Endothelial cell of umbilical vein (primary cell): ENCODE results near the gene OSGEP.

ENCODE experiments used
- EZH2 ChIP-seq: IDR thresholded peaks from 2 replicates; pipeline ENCODE4 v1.6.1; 2012; ENCODE audit warnings: borderline replicate concordance, low read depth, mild to moderate bottlenecking, moderate library complexity, low read length, inconsistent platforms; ENCODE audit not compliant: severe bottlenecking
- FOS ChIP-seq: IDR thresholded peaks from 2 replicates; pipeline ENCODE4 v1.6.1; 2011; ENCODE audit warnings: mild to moderate bottlenecking, low read length, moderate library complexity, borderline replicate concordance; ENCODE audit not compliant: insufficient read depth
- JUN ChIP-seq: IDR thresholded peaks from 2 replicates; pipeline ENCODE4 v1.6.1; 2011; ENCODE audit warnings: borderline replicate concordance, low read depth; ENCODE audit not compliant: insufficient read length, insufficient read depth
- MAX ChIP-seq: IDR thresholded peaks from 2 replicates; pipeline ENCODE4 v1.6.1; 2011; ENCODE audit not compliant: insufficient read depth, insufficient read length
- MYC ChIP-seq: IDR thresholded peaks from one replicate; pipeline ENCODE4 v1.6.1; 2011; ENCODE audit warnings: mild to moderate bottlenecking, low read depth, low read length
- POLR2A ChIP-seq: IDR thresholded peaks from 2 replicates; pipeline ENCODE4 v1.6.1; 2012; ENCODE audit warnings: low read depth, mild to moderate bottlenecking, control low read depth, low read length
- POLR2AphosphoS5 ChIP-seq: IDR thresholded peaks from 2 replicates; pipeline ENCODE4 v1.6.1; 2012; ENCODE audit warnings: low read depth, mild to moderate bottlenecking, control low read depth, low read length, moderate library complexity; ENCODE audit not compliant: insufficient read depth
- TF ChIP-seq, protein P1 (sequence below), 2 donors: IDR thresholded peaks; 1 replicate in 1 of 2; 2 replicates in 1 of 2; pipeline ENCODE4 v1.5.1; 2011; ENCODE audit warnings: low read length in 2 of 2, mild to moderate bottlenecking in 2 of 2, moderate library complexity in 2 of 2, control low read depth in 1 of 2, inconsistent platforms in 1 of 2, low read depth in 1 of 2; ENCODE audit not compliant: insufficient read depth in 1 of 2; ENCODE audit errors: extremely low read depth in 1 of 2

DNA sequence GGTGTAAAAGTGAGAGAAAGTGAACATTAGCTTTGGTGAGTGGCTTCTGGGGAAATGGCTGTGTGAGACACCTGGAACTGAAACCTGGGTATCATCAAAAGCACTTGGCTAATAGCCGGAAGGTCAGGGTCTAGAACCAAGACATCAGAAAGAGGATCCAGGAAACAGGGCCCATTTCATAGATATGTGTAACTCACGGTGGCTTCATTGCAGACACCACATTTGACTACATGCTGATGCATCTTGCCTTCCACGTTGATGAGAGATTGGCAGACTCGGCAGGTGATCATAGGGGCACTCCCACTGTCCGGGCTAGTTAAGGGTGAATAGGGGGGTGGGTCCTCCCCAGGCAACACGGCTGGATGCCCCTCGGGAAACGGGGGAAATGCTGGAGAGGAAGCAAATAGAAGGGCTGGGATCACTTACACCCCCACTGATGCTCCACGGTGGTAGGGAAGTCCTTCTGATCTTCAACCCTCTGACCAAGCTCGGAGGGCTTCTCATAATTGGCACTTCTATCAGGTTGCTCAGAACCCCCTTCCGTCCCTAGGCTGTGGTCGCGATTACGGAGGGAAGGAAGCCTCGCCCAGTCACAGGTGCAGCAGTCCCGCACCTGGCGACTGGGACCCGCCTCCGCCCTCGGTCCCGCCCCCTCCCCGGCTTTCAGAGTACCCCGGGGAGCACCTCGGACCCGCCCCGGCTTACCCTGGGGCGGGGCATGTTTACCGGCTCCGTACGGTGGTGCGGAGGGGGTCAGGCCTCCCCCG, 6.0 kb upstream of the OSGEP start:
- TF ChIP-seq, protein P1, sequence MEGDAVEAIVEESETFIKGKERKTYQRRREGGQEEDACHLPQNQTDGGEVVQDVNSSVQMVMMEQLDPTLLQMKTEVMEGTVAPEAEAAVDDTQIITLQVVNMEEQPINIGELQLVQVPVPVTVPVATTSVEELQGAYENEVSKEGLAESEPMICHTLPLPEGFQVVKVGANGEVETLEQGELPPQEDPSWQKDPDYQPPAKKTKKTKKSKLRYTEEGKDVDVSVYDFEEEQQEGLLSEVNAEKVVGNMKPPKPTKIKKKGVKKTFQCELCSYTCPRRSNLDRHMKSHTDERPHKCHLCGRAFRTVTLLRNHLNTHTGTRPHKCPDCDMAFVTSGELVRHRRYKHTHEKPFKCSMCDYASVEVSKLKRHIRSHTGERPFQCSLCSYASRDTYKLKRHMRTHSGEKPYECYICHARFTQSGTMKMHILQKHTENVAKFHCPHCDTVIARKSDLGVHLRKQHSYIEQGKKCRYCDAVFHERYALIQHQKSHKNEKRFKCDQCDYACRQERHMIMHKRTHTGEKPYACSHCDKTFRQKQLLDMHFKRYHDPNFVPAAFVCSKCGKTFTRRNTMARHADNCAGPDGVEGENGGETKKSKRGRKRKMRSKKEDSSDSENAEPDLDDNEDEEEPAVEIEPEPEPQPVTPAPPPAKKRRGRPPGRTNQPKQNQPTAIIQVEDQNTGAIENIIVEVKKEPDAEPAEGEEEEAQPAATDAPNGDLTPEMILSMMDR (IDR thresholded peaks at IDR 0.05; ENCODE audit: extremely low read depth in 1 of 2, insufficient read depth in 1 of 2, low read depth in 1 of 2, low read length in 2 of 2) = no peak
- TF ChIP-seq POLR2A (no peak), EZH2 (no peak), MYC (no peak), MAX (no peak), POLR2AphosphoS5 (no peak), JUN (no peak), FOS (no peak)
